HG02588 (cell line): ENCODE measurements around the gene VAC14.
"Not testable (repeated sequence)": the region's sequence is repeated elsewhere in the genome, so short reads cannot be mapped to it uniquely, and the experiment has no call there.

Experiments
- ATAC-seq: cut with Tn5 transposase; IDR thresholded peaks from one replicate; pipeline ENCODE4 v1.9.1; 2021; ENCODE audit warnings: mild to moderate bottlenecking, moderate library complexity; ENCODE audit not compliant: unreplicated experiment

VAC14 gene

GRCh38 chr16:70683146-70683944, 117.6 kb downstream of the VAC14 start:
- ATAC-seq, result no peak

- no peak for ATAC-seq
These were observed 118.5 kb downstream of the VAC14 start for GRCh38 chr16:70682239-70683145.

GRCh38 chr16:70681382-70682238, 119.3 kb downstream of the VAC14 start:
- no peak for ATAC-seq

- ATAC-seq, result no peak
These were observed 120.2 kb downstream of the VAC14 start for GRCh38 chr16:70680495-70681381.

DNA sequence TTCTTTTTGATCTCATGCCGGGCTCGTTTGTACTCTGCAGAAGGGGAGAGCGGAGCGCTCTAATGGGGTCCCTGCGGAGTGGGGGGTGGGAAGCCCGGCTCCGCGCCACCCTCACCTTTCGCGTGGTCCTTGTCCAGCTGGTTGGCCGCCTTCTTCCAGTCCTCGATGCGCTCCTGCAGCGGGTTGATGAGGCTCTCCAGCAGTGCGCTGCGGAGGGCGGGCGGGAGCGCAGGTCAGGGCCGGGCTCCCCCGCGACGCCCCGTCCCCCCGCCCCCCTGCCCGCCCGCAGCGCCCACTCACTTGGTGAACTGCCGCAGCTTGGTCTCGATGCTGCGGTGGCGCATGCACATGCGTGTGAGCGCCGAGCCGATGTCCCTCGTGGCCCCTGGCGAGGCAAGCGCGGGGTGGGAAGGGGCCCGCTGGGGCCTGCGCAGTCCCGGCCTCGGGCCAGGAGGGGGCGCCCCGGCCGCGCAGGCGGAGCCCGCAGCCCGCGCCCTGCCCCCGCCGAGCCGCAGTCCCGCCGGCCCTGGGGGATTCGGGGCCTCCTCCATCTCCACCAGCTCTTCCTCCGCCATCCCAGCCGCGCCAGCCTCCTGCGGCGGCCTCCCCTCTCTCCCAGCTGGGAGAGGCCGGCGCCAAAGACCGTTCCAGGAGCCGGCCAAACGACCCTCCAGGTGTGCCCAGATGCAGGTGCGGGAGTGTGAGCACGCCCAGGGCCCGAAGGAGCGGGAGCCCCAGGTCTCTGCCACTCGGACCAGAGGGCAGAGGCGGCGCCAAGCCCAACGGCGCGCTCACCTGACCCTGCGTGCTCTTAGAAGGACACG, 121.1 kb downstream of the VAC14 start:
- ATAC-seq, result no peak

DNA sequence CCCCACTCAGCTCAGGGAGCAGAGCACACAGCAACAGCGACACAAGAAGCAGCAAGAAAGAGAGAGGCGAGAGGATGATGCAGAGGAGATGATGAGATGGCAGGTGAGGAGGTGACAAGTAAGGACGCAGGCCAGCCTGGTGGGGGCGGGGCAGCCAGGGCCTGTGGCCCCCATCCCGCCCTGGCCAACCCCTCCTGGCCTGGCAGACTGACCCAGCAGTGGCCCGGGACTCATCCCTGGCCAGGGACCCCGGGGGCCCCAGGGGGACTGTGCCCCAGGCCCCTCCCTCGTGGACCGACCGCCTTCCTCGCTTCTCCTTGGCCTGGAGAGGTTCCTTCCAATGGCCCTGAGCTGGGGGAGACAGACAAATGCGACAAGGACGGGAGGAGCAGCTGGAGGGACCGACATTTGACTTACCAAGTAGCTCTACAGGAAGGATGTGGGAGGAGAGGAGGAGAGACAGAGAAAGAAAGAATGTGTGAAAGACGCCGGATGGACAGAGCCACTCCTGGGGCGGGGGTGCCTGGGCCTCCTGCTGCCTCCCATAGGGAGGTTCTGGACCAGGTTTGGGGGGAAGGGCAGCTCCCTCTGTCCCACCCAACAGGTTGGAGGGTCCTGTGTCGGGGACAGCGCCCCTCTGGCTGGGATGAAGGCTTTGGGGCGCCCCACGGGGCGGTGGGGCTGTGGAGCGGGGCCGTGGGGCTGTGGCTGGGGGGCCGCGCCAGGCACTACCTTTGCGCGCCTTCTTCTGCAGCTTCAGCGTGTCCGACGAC, 121.9 kb downstream of the VAC14 start:
- ATAC-seq, result no peak

- no peak for ATAC-seq
These were observed 122.6 kb downstream of the VAC14 start for GRCh38 chr16:70678121-70678897.

- no peak for ATAC-seq
These were observed 123.3 kb downstream of the VAC14 start for GRCh38 chr16:70677499-70678120.

GRCh38 chr16:70676675-70677498, 124.1 kb downstream of the VAC14 start:
- ATAC-seq, result no peak

DNA sequence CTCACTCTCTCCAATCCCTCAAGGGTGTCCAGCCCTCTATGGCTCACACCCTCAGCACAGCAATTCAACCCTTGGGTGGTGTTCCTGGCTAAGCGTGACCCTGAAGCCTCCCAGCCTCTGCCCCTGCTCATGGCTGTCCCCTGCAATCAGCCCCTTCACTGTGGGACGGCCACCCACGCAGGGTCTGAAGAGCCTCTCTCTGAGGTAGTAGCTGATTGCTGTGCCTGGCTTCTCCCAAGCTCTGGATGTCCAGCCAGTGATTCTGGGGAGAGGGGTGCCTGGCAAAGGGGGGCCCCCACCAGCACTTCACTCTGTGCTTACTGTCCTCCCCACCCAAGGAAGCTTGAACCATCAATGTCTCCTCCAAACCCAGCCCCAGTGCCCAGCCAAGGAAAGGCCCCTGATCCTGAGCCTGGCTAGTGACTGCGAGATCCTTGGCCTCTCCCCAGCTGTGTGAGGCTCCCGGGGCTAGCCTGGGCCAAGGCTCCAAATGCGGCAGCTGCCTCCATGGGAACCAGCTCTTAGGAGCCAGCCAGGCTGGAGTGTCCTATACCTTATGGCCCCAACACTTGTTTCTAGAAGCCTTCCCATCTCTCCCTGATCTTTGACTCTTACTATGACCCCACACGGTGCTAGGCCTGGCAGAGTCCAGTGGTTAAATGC, 125.0 kb downstream of the VAC14 start:
- no peak for ATAC-seq

GRCh38 chr16:70674221-70675014, 126.5 kb downstream of the VAC14 start:
- ATAC-seq, result no peak

DNA sequence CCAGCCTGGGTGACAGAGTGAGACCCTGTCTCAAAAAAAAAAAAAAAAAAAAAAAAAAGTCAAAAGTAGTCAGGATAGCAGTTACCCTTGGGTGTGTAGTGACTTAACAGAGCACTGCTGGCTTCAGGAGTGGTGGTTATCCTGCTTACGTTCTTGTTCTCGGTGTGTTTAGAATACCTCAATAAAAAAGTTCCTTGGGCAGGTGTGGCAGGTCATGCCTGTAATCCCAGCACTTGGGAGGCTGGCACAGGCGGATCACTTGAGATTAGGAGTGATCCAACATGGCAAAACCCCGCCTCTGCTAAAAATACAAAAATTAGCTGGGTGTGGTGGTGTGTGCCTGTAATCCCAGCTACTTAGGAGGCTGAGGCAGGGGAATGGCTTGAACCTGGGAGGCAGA, 130.0 kb downstream of the VAC14 start:
- not testable (repeated sequence) for ATAC-seq

DNA sequence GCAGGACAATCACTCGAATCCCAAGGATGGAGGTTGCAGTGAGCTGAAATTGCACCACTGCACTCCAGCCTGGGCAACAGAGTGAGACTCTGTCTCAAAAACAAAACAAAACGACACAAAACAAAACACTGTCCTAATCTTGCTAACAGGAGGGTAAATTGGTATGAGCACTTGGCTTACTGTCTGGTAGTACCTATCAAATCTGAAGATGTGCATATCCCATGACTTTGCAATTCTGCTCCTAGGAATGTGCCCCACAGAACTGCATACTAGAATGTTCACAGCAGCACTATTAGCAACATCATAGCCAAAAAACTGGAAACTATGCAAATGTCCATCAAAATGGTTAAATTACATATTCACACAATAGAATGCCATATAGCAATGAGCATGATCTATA, 130.8 kb downstream of the VAC14 start:
- no peak for ATAC-seq

DNA sequence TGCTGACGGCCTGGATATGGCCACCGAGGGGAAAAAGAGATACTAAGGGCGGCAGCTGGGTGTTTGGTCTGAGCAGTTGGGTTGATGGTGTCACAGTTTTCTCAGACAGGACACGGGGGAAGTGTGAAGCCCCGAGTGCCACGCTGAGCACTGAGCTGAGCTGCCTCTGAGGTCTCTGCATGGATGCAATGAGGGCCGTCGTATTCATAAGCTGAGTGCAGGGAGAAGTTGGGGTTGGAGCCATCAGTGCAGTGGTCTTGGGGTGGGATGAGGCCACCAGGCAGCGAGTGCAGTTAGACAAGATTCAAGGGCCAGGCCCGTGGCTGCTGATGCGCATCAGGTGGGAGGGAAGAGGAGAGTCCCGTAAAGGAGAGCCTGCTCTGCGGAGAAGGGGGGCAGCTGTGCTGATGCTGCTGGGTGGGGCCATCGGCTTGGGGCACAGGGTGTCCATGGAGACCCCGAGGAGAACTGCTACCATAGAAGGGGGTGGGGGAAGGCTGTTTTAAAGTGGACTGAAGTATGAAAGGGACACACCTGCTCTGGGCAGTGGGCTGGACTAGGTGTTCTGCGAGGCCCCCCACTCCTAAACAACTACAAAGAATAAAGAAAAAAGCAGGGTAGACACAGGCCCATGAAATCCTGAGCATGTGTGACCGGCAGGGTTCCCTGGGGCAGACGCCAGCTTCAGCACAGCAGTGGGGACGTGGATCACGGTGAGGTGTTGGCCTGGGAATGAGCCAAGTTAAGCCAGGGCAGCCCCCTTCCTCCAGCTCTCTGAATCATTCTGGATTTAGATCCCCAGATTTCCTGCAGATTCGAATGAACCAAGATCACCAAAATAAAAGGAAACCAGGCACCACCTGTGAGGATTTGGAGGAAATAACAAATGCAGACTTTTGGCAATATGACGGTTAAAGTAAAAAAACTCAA, 134.9 kb downstream of the VAC14 start:
- ATAC-seq, result no peak
